NCI-H2196 treated with DMSO at 0.1 percent for 48 hours (cell line): ENCODE data around the gene RILPL2.
"Not testable (repeated sequence)": the region's sequence is repeated elsewhere in the genome, so short reads cannot be mapped to it uniquely, and the experiment has no call there.

Experiments
- DNase-seq: peaks from one replicate; lab custom pipeline; 2025; ENCODE audit not compliant: unreplicated experiment; lab: John Stamatoyannopoulos, UW

RILPL2 gene

GRCh38 chr12:123384994-123385376 lies 51.5 kb downstream of the RILPL2 start:
- no peak for DNase-seq

- no peak for DNase-seq
Measured at GRCh38 chr12:123384318-123384993, 52.0 kb downstream of the RILPL2 start.

- DNase-seq, result no peak
Measured at GRCh38 chr12:123382684-123383083, 53.8 kb downstream of the RILPL2 start.

- DNase-seq, result no peak
Measured at GRCh38 chr12:123379391-123379790, 57.1 kb downstream of the RILPL2 start.

GRCh38 chr12:123372415-123372814 lies 64.1 kb downstream of the RILPL2 start:
- DNase-seq, result not testable (repeated sequence)

GRCh38 chr12:123371667-123372368 lies 64.7 kb downstream of the RILPL2 start:
- DNase-seq, result not testable (repeated sequence)

GRCh38 chr12:123369229-123369628 lies 67.3 kb downstream of the RILPL2 start:
- no peak for DNase-seq

GRCh38 chr12:123368431-123368830 lies 68.1 kb downstream of the RILPL2 start:
- not testable (repeated sequence) for DNase-seq

- DNase-seq, result no peak
Measured at GRCh38 chr12:123367511-123367910, 69.0 kb downstream of the RILPL2 start.
